GM19395 (cell line): ENCODE results near the gene BRINP1.
"Not testable (repeated sequence)": the region's sequence is repeated elsewhere in the genome, so short reads cannot be mapped to it uniquely, and the experiment has no call there.

Experiments
- ATAC-seq: cut with Tn5 transposase; IDR thresholded peaks from one replicate; pipeline ENCODE4 v1.9.1; 2021; ENCODE audit warnings: mild to moderate bottlenecking, moderate library complexity; ENCODE audit not compliant: unreplicated experiment

Gene BRINP1

GRCh38 chr9:119215651-119216050 is 153.6 kb downstream of the BRINP1 start:
- no peak for ATAC-seq

DNA sequence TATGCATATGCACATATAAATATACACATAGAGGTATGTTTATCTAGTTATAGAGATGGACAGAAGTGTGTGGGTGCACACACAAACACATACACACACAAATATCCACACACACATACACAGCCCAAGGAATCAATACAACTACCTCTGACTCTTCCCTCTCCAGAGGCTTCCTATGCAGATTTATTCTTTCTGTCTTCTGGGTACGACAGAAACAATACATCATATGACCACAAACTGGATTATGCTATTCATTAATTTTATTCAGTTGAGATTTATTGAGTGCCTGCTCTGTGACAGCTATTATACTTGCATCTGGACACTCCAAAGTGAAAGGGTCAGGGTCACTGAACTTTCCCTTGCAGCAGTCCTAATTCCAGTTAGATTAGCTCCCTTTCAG is 155.8 kb downstream of the BRINP1 start:
- no peak for ATAC-seq

DNA sequence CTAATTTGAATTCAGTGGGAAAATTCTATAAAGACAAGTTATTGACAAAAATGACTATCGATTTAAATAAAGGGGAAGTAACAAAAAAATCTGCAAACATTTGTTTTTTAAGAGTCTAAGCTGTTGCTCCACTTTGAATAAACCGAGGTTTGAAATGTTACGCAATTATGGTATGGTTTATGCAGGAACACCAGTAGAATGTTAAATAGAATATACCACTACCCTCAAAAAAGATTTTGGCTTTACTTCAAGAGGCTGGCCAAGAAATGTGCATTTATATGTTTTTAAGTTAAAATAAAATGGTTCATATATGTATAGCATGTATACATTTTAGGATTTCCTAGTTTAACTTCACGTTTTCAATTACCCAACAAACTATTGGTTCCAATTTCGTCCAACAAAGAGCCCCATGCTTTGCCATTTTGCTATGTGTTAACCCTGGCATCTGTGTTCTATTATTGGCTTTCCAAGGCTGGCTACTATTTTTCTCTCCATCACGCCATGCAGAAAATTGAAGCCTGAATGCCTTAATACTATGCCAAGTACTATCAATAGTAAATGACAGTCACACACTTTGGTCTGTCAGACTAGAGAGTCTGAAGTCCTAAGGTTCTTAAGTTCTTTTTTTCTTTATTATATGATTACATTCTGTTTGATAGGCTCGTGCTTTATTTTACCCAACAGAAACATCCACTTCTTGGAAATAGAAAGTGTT is 171.2 kb downstream of the BRINP1 start:
- ATAC-seq, result no peak

DNA sequence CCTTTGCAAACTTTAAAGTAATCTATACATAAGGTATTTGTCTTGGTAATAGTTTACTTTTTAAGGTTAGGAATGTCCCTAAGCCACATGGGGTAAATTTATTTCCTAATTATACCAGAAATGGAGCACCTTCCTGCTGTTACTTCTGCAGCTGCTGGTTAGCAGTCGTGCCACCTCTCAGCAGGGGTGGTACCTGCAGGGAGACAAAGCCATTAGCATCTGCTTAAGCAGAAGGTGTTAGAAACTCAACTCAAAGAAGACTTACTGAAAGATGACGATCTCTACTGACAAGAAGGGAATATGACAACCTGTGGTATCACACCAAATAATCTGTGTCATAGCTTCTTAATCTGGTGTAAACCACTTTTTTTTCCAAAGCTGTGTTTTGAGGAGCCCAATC is 173.7 kb downstream of the BRINP1 start:
- no peak for ATAC-seq

DNA sequence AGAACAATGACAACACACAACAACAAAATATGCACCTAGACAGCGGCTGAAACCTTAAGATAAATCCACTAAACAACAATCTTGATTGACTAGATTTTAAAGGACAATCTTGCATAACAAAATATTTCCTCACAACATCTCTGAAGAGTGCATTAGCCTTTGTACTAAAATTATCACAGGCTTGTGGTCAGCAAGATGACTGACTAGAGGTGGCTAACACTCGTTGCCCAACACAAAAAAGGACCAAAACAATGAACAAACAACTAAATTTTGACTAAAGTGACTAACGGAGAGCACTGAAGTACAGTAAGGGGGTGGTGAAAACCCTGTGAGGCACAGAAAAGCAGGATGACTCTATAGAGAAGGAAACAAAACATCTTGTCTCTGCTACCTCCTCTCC is 183.9 kb downstream of the BRINP1 start:
- ATAC-seq, result no peak

DNA sequence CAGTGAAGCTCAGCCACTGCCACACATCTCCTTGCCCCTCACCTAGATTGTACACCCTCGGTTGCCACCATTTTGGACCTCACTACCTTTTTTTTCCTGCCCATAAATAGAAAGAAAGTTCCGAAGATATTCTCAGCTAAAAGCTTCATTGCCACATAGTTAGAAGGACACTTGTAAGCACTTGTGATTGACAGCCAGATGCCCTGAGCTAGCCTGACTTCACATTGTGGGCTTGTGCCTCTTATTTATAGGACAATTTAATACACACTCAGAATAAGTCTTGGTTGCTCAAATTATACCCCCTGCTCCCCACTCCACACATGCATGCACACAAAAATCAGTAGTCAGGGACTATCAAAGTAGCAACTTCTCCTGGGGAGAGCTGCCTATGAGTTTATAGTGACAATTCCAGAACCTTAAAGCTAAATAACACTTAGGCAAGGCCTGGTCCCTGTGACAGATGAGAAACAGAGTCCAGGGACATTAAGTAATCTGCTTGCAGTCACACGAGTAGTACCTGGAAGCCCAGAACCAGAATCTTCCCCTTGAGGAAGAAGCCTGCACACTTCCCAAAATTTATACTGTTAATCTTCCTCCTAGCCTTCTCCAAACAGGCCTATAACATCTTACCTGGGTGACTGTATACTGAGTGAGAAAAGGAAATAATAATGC is 184.8 kb downstream of the BRINP1 start:
- ATAC-seq, result no peak

GRCh38 chr9:119181561-119181960 is 187.7 kb downstream of the BRINP1 start:
- no peak for ATAC-seq

- no peak for ATAC-seq
Observed at GRCh38 chr9:119180897-119181296, 188.3 kb downstream of the BRINP1 start.

DNA sequence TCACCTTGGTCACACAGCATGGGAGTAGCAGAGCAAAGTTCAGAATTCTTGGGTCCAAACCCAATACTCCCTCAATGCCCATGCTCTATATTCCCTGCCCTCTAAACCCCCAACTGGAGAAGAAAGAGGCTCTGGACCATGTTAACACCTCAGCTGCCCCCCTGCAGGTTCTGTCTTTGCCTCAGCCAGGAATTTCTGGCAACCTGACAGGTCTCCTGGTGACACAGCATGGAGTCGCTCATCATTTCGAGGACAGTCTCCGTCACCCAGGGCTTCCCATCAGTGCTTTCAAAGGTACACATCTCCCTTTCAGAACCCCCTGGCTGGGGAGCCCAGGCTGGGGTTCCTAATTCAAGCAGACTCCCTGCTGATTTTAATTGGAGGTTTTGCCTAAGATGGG is 189.5 kb downstream of the BRINP1 start:
- no peak for ATAC-seq

GRCh38 chr9:119177196-119177595 is 192.0 kb downstream of the BRINP1 start:
- no peak for ATAC-seq

DNA sequence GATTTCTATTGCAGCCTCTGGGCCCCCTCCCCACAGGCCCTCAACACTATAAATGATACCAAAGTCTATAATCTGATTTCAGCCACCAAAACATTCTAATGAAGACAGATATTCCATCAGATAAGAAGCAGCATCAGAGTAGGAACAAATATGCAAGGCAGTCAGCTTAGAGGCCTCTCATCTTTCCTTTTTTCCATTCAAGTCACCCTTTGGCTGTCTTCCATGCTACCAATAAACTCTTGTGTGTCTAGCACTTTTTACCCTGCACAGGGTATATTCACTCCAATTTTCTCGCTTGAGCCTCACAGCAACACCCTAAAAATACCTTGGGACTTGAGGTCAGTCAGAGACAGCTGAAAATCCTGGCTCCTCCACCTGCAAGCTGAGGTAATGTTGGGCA is 193.7 kb downstream of the BRINP1 start:
- ATAC-seq, result no peak

- ATAC-seq, result not testable (repeated sequence)
Observed at GRCh38 chr9:119169222-119169621, 200.0 kb downstream of the BRINP1 start.

GRCh38 chr9:119167876-119168275 is 201.4 kb downstream of the BRINP1 start:
- no peak for ATAC-seq

GRCh38 chr9:119167267-119167666 is 202.0 kb downstream of the BRINP1 start:
- no peak for ATAC-seq

GRCh38 chr9:119166096-119166495 is 203.1 kb downstream of the BRINP1 start:
- no peak for ATAC-seq

- no peak for ATAC-seq
Observed at GRCh38 chr9:119165131-119165530, 204.1 kb downstream of the BRINP1 start.

GRCh38 chr9:119164716-119165115 is 204.5 kb downstream of the BRINP1 start:
- ATAC-seq, result no peak

GRCh38 chr9:119160551-119160950 is 208.7 kb downstream of the BRINP1 start:
- ATAC-seq, result no peak

GRCh38 chr9:119159386-119159785 is 209.8 kb downstream of the BRINP1 start:
- ATAC-seq, result no peak

- ATAC-seq, result no peak
Observed at GRCh38 chr9:119157196-119157595, 212.0 kb downstream of the BRINP1 start.

DNA sequence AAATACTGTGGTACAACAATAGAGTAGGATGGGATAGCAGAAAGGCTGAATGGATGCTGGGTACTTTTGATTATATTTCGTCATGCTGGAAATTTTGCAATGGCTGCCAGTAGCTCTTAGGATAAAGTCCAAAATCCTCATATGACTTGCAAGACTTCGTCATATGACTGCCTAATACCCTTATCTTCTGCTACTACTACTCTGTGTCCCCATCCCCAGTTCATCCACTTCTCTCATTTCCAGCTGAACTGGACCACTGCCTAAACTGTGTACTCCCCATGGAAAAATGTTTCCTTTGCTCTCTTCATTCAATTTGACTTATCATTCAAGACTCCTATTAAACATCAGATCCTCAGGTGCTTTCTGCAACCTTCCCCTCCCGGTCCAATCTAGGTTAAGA is 212.9 kb downstream of the BRINP1 start:
- no peak for ATAC-seq

DNA sequence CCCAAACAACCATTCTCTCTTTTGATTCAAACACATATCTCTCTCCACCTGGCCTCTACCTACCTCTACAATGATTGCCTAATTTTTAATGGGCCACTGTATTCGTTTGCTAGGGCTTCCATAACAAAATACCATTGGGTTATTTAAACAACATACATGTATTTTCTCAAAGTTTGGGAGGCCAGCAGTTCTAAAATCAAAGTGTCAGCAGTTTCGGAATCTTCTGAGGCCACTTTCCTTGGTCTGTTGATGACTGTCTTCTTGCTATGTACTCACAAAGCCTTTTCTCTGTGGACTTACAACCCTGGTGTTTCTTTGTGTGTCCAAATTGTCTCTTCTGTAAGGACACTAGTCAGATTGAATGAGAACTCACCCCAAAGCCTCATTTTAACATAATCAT is 214.7 kb downstream of the BRINP1 start:
- no peak for ATAC-seq

GRCh38 chr9:119153402-119153801 is 215.8 kb downstream of the BRINP1 start:
- ATAC-seq, result no peak
